HG03060 (cell line): Measurements from ENCODE around the gene SUSD3.

ENCODE experiments used
- ATAC-seq: cut with Tn5 transposase; IDR thresholded peaks from one replicate; pipeline ENCODE4 v1.9.1; 2021; ENCODE audit warnings: low read depth, moderate number of reproducible peaks; ENCODE audit not compliant: unreplicated experiment

Gene SUSD3

GRCh38 chr9:93072383-93072795 lies 13.9 kb downstream of the SUSD3 start:
- no peak for ATAC-seq

GRCh38 chr9:93076101-93076791 lies 17.7 kb downstream of the SUSD3 start:
- no peak for ATAC-seq

GRCh38 chr9:93076792-93077128 lies 18.3 kb downstream of the SUSD3 start:
- ATAC-seq, result no peak

GRCh38 chr9:93077367-93077766 lies 18.9 kb downstream of the SUSD3 start:
- ATAC-seq, result no peak

- no peak for ATAC-seq
These were observed 19.3 kb downstream of the SUSD3 start for GRCh38 chr9:93077811-93078210.

- ATAC-seq, result no peak
These were observed 20.9 kb downstream of the SUSD3 start for GRCh38 chr9:93079371-93079770.

GRCh38 chr9:93080406-93080805 lies 21.9 kb downstream of the SUSD3 start:
- ATAC-seq, result no peak

GRCh38 chr9:93081081-93081529 lies 22.6 kb downstream of the SUSD3 start:
- no peak for ATAC-seq

- no peak for ATAC-seq
These were observed 23.4 kb downstream of the SUSD3 start for GRCh38 chr9:93081931-93082330.

- ATAC-seq, result no peak
These were observed 24.4 kb downstream of the SUSD3 start for GRCh38 chr9:93082841-93083411.

GRCh38 chr9:93083592-93084470 lies 25.3 kb downstream of the SUSD3 start:
- ATAC-seq, result no peak

GRCh38 chr9:93084471-93084881 lies 26.0 kb downstream of the SUSD3 start:
- no peak for ATAC-seq

- no peak for ATAC-seq
These were observed 27.2 kb downstream of the SUSD3 start for GRCh38 chr9:93085676-93086075.

- ATAC-seq, result no peak
These were observed 28.1 kb downstream of the SUSD3 start for GRCh38 chr9:93086447-93087224.

- ATAC-seq, result no peak
These were observed 29.6 kb downstream of the SUSD3 start for GRCh38 chr9:93087971-93088655.

- no peak for ATAC-seq
These were observed 30.1 kb downstream of the SUSD3 start for GRCh38 chr9:93088656-93089015.

GRCh38 chr9:93089024-93089423 lies 30.5 kb downstream of the SUSD3 start:
- ATAC-seq, result no peak

GRCh38 chr9:93089481-93089991 lies 31.0 kb downstream of the SUSD3 start:
- ATAC-seq, result no peak

- ATAC-seq, result no peak
These were observed 31.7 kb downstream of the SUSD3 start for GRCh38 chr9:93090091-93090655.

GRCh38 chr9:93091056-93091452 lies 32.6 kb downstream of the SUSD3 start:
- no peak for ATAC-seq
